Inflammatory macrophage treated with lipopolysaccharide for 1 hour (primary cell): Measurements from ENCODE around the gene SHOC1.

Experiments
- DNase-seq, 2 donors: peaks; one replicate each; pipeline ENCODE4 v3.0.0-alpha.2; 2020 to 2022

SHOC1 gene

GRCh38 chr9:111804636-111805035 is 9.9 kb upstream of the SHOC1 start:
- DNase-seq = no peak

- no peak for DNase-seq
Measured at GRCh38 chr9:111803924-111804323, 9.2 kb upstream of the SHOC1 start.

GRCh38 chr9:111799915-111800526 is 5.3 kb upstream of the SHOC1 start:
- DNase-seq = no peak

DNA sequence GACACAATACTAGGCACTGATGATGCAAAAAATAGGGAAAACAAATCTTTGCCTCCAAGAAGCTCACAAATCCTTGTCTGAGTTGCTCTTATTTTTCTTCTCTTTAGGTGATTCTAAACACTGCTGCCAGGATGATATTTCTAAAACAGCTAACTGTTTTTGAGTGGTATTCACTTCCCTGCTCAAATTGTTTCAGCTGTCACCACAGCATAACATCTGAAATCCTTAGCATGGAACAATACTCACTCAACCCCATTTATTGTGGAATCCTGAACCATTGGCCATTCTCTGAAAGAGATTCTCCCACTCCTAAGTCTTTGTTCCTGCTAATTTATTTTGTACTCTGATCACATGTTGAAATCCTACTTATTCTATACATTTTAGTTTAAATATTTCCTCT is 4.8 kb upstream of the SHOC1 start:
- DNase-seq = no peak

GRCh38 chr9:111798786-111799185 is 4.0 kb upstream of the SHOC1 start:
- peak in 1 of 2 donors; percentile 37 for DNase-seq

GRCh38 chr9:111795557-111795839 is 761 bp upstream of the SHOC1 start:
- DNase-seq = no peak

DNA sequence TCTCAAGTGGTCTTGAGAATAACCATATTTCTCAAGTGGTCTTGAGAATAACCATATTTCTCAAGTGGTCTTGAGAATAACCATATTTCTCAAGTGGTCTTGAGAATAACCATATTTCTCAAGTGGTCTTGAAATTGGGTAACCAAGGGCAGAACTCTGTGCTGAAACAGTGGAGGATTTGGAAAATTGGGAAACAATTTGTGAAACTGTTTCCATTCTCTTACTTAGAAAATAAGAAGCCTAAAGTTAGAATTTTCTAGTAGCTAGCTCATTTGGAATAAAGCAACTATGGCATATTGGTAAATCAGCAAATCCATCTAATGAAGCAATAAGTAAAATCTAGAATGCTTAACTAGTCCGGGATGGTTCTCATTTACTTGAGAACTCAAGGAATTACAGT is 2.9 kb downstream of the SHOC1 start:
- DNase-seq = peak; percentile 51 to 56

- no peak for DNase-seq
Measured at GRCh38 chr9:111789881-111790280, 4.9 kb downstream of the SHOC1 start.

DNA sequence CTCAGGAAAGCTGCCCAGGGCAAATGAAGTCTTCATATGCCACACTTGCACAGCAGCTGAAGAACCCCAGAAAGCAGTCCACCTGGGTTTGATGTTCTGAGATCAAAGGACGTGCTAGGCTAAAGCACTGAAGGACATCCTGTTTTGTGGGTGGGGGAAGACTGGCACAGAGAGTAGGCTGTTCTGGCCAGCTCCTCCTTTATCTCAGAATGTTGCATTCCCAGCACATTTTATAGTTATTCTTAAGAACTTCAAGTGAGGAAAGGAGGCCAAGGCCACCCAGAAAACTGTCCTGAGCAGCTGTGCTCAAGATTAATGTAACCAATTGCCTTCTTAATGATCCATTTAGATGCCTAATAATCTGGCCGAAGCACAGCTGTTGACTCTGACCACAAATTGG is 10.9 kb downstream of the SHOC1 start:
- no peak for DNase-seq

- no peak for DNase-seq
Measured at GRCh38 chr9:111783424-111783823, 11.3 kb downstream of the SHOC1 start.

DNA sequence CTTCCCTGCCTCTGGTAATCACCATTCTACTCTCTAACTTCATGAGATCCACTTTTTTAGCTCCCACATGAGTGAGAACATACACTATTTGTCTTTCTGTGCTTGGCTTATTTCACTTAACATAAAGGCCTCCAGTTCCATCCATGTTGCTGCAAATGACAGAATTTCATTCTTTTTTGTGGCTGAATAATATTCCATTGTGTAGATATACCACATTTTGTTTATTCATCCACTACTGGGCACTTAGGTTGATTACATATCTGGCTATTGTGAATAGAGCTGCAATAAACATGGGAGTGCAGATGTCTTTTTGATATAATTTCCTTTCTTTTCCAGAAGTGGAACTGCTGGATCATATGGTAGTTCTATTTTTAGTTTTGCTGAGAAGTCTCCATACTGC is 28.7 kb downstream of the SHOC1 start:
- no peak for DNase-seq

GRCh38 chr9:111762556-111762955 is 32.2 kb downstream of the SHOC1 start:
- DNase-seq = no peak

DNA sequence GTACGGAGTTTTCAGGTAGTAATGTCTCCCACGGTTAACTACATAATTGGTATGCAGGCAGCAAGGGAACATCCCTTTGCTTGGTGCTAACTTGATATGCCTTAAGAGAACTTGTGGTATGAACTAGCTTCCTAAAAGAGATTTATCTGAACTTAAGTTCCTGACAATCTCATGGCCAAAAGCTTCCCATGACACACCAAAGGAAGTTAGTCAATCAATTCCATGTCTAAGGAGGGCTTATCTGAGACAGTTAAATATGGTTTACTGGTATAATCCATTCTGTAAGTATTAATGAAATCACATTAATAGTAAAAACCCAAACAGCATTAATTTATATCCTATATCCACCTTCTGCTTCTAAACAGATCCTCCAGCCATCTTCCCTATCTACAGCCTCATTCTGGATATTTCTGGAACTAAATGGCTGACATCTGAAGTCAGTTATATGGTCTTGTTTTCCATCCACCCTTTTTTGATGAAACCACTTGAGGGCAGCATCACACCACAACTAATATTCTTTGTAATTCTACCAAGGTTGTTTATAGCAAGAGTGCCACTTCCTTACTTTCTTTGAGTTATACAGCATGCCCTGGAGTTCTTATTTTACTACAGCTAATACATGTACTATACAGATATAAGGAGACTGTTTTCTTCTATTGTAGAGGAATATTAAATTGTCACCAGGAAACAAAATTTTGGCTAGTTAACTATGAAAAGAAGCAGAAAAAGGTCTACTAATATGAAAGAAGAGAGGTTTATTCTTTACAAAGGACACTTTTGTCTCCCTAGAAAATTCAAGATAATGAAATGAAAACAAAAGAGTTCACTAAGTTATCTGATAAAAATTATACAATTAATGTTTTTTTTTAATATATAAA is 34.7 kb downstream of the SHOC1 start:
- peak; percentile 68 to 86 for DNase-seq

- DNase-seq = no peak
Measured at GRCh38 chr9:111754800-111755199, 39.9 kb downstream of the SHOC1 start.

DNA sequence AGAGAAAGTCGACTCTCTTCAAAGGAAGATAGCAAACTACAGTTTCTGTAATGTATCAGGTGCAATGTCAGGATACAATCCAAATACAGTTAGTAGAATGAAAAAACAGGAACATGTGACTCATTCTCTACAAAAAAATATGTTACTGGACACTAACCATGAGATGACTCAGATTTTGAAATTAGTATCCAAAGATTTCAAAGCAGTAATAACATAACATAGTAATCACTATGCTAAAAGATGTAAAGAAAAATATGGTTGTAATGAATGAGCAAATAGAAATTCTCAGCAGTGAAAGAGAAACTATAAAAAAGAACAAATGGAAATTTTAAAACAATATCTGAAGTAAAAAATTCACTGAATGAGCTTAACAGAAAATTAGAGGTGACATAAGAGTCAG is 42.3 kb downstream of the SHOC1 start:
- peak; percentile 10 to 13 for DNase-seq
